Right lung (tissue), 5 donors: Measurements from ENCODE around the gene NDNF. TPM values are rescaled to one million over a fixed set of nuclear protein-coding genes. Genes with fewer than 3 reads are reported as not detected.
A peak's percentile ranks its signal among the peaks of the same experiment; 100 is the strongest.

Experiments used
- DNase-seq, 2 donors: peaks; one replicate each; pipeline ENCODE4 v3.0.0-alpha.2; 2013
- polyA plus RNA-seq, 5 donors: library from polyadenylated mRNA; unstranded; fragments of 120-200 nt; gene quantifications; one replicate each; pipeline versions ENCODE4 v1.2.1 to v1.2.3, GENCODE V29; 2013; ENCODE audit warnings: inconsistent platforms in 1 of 5, low replicate concordance in 1 of 5; ENCODE audit not compliant: insufficient read length in 5 of 5, insufficient read depth in 1 of 5

Gene NDNF
- polyA plus RNA-seq, 5 donors = 96.1 to 230 (median 195) TPM

DNA sequence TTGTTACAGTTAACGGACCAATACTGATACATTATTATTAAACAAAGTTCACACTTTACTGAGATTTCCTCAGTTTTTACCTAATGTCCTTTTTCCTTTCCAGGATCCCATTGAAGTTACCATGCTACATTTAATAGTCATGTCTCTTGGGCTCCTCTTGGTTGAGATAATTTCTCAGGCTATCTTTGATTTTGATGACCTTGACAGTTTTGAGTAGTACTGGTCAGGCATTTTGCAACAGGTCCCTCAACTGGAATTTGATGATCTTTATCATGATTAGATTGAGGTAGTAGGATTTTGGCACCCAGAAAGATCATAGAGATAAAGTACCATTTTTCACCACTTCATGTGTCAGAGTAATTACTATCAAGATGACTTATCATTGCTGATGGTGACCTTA is 53.8 kb downstream of the NDNF start:
- DNase-seq = no peak

- DNase-seq = no peak
These were observed 55.7 kb downstream of the NDNF start for GRCh38 chr4:121016611-121017010.

- DNase-seq = no peak
These were observed 56.9 kb downstream of the NDNF start for GRCh38 chr4:121015421-121015820.

DNA sequence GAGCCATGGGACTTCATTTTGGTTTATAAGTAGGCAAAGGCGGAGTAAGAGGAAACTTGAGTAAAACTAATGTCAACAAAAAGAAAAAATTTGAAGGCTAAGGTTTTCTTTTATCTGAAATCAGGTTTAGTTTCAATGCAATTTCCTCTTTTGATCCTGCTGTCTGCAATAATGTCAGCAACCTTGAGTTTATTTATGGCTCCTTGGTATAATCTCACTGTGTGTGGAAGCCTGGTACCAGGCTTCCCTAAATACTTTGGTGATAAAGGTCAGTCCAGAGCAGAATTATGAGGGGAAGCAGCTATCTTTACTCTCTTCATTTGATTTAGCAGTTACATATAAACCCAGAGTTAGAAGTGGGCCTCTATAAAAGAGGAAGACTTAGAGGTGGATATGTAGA is 57.8 kb downstream of the NDNF start:
- DNase-seq = no peak

GRCh38 chr4:121011780-121012340 is 60.5 kb downstream of the NDNF start:
- DNase-seq = no peak

DNA sequence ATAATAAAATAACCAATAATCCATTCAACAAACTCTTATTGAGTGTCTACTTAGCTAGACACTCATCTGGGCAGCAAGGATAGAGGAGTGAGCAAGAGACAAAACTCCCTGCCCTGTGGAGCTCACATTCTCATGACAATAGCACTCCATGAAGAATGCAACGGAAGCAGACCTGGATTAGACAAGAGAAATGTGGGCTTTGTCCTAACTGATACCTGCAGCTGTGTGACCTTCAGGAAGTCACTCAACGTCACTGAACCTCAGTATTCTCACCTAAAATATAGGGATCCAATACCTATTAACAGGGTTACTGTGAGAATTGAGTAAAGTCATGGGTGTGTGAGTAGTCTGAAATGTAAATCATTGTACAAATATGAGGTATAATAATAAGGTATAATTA is 61.2 kb downstream of the NDNF start:
- DNase-seq = no peak

DNA sequence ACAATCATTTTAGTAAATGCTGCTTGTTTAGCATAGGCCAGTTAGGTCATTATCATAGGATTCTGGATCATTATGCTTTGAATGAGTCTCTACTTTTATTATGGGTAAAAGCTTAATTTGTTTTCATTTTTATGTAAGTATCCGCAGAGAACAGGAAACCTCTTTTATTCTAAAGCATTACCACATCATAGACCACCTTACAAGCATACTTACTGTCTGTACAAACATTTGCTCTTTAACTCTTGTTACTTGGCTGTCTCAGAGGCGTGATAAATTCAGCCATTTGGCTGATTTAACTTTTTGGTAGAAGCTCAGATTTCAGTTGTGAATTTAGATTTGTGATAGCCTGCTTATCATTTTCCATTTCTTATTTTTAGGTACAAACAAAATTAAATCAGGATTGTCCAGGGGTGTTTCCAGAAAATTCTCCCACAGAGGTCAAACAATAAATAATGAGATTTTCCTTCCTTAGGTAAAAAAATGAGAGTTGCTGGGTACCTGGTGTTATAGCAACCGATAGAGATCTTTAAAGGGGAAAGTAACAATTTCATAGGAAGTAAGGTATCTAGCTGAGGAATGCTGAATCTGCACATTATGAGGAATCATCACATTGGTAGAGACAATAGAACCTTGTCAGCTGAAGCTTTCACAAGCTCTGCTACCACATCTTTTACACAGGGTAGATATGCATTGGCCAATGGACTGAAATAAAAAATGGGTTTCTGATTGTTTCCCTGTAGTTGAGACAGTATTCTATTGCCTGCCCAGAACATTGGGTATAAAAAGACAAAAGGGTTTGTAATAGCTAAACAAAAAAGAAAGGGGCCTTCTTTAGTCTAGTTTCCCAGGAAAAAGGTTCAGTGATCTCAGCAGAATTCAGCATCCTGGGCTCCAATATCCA is 62.5 kb downstream of the NDNF start:
- no peak for DNase-seq

DNA sequence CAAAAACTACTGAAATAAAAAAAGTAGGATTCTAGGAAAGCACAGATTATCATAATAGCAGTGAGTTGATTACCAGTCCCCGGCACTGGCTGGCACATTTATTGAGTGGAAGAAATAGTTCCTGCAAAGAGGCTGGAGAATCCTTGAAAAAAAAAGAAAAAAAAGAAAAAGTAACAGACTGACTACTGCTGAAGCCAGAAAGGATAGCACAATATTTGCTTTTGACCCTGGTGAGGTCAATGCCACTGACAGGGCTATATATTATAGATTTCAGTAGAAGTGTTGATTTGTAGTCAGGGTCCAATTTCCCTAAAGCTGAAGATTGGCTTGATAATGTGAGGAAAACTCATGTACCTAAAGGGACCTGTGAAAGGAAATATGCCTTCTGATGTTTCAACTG is 64.7 kb downstream of the NDNF start:
- DNase-seq = no peak

DNA sequence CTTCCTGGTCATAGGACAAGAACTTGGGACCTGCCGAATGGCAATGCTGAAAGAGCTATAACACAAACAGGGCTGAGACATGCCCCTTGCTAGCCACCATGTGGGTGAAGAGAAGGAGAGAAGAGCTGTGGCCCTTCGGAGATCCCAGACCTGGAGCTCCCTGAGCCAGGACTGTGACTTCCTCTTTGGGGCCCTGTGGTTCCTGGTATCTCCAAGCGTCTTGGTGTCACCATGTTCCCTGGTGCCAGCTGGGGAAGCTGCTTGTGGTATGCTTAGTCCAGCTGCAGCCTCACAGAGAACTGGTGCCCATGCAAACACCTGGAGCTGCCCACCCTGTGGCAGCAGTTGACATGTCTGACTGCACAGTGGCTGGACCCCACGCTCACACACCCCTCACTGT is 68.5 kb downstream of the NDNF start:
- no peak for DNase-seq

DNA sequence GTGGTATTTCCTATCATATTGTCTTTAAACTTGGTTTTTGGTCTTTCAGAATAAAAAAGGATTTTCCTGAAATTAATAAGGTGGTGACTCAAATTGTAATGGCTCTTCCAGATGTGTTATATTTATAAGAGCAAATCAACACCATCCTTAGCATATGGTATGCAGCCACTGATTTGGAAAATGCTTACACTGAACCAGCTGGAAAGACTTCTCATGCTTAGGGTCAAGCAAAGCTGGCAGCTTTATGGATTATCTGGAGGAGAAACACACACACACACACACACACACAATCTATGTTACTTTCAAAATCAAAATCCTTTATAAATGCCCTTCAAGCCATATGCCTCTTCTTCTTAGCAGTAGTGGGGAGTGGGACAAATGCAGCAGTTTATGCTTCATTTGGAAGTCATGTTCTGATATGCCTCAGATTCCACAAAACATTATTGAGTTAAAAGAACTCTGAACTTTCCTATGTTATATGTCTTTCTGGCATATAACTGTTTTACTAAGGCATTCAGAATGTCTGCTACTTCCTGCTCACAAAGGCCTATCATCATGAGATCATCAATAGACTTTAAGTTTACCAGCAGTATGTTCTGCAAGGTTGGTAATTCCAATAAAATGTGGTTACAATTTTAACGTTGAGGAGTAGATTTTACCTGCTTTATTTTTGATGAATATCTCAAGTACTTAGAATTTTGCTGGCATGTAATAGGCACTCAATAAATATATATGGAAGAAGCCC is 76.9 kb downstream of the NDNF start:
- DNase-seq = peak; percentile 55 to 66

GRCh38 chr4:120994521-120994920 is 77.8 kb downstream of the NDNF start:
- no peak for DNase-seq

DNA sequence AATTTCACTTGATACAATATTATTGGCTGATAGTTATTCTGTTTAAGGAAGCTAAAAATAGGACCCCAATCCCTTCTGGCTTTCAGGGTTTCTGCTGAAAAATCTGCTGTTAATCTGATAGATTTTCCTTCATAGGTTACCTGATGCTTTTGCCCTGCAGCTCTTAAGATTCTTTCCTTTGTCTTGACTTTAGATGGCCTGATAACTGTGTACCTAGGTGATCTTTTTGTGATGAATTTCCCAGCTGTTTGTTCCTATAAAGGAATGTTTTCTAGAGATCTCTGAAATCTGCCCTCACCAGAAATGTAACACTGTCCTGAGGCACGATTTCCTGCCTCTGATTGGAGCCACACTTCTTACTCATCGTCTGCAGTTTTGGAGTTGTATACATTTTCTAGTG is 80.5 kb downstream of the NDNF start:
- DNase-seq = no peak

DNA sequence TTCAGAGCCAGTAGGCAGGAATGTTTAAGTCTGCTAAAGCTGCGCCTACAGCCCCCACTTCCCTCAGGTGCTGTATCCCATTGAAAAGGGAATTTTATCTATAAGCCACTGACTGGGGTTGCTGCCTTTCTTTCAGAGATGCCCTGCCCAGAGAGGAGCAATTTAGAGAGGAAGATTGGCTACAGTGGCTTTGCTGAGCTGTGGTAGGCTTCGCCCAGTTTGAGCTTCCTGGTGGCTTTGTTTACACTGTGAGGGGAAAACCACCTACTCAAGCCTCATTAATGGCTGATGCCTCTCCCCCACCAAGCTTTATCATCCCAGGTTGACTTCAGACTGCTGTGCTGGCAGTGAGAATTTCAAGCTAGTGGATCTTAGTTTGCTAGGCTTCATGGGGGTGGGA is 82.1 kb downstream of the NDNF start:
- no peak for DNase-seq

Other genes with a start within 250 kb of the NDNF start
- gene PRDM5, start 149.8 kb downstream of the NDNF start, polyA plus RNA-seq = 10 to 100 TPM; 21.2 to 40.2 (median 31.4) TPM
- gene TNIP3, start 91.8 kb upstream of the NDNF start, polyA plus RNA-seq = 1 to 10 TPM in 4 of 5 donors, under 1 TPM in 1; 0.67 to 2.7 (median 1.3) TPM